DND-41 (cell line): ENCODE measurements around the gene RHOT2.

Experiments
- ATAC-seq: fragments of 200-7000 bp; cut with Tn5 transposase; 3 replicates; pipeline ENCODE4 v1.9.1; 2021; ENCODE audit warnings: low read depth; ENCODE audit not compliant: insufficient read depth
- DNase-seq: peaks from one replicate; pipeline ENCODE4 v3.0.0-alpha.2; 2020
- H2AFZ ChIP-seq: 2 replicates; pipeline ENCODE4 v1.6.0; 2012; ENCODE audit warnings: low read depth, low read length
- H3K27ac ChIP-seq: 2 replicates; pipeline ENCODE4 v1.5.1; 2012; ENCODE audit warnings: low read length, inconsistent platforms
- H3K27me3 ChIP-seq: fragments of 200-600 bp; sonication (generic); 2 replicates; pipeline ENCODE4 v1.6.0; 2012; ENCODE audit warnings: low read length, mild to moderate bottlenecking, inconsistent platforms; ENCODE audit not compliant: insufficient read depth, poor library complexity
- H3K36me3 ChIP-seq: 2 replicates; pipeline ENCODE4 v1.5.1; 2012; ENCODE audit warnings: low read length, inconsistent platforms; ENCODE audit not compliant: insufficient read depth
- H3K4me1 ChIP-seq: 2 replicates; pipeline ENCODE4 v1.5.1; 2012; ENCODE audit warnings: mild to moderate bottlenecking, low read length; ENCODE audit not compliant: insufficient read depth
- H3K4me2 ChIP-seq: 2 replicates; pipeline ENCODE4 v1.6.0; 2012; ENCODE audit warnings: mild to moderate bottlenecking, moderate library complexity, low read length, inconsistent platforms; ENCODE audit not compliant: insufficient read depth
- H3K4me3 ChIP-seq, 2 experiments: fragments of 200-600 bp in 1 of 2; shearing (Covaris generic) in 1 of 2; 2 replicates each; pipeline ENCODE4 v1.5.1; 2012 to 2016; ENCODE audit warnings: inconsistent platforms in 2 of 2, low read length in 2 of 2, mild to moderate bottlenecking in 2 of 2, low read depth in 1 of 2, moderate library complexity in 1 of 2
- H3K79me2 ChIP-seq: 2 replicates; pipeline ENCODE4 v1.6.0; 2012; ENCODE audit warnings: low read length, inconsistent platforms; ENCODE audit not compliant: insufficient read depth
- H3K9ac ChIP-seq: 2 replicates; pipeline ENCODE4 v1.6.0; 2012; ENCODE audit warnings: low read depth, mild to moderate bottlenecking, inconsistent platforms, low read length, moderate library complexity
- H3K9me3 ChIP-seq: 2 replicates; pipeline ENCODE4 v1.5.1; 2012; ENCODE audit warnings: low read length, moderate library complexity, mild to moderate bottlenecking, inconsistent platforms; ENCODE audit not compliant: insufficient read depth, severe bottlenecking
- H4K20me1 ChIP-seq: 2 replicates; pipeline ENCODE4 v1.6.0; 2012; ENCODE audit warnings: low read length; ENCODE audit not compliant: insufficient read depth
- EZH2 ChIP-seq: IDR thresholded peaks from 3 replicates; pipeline ENCODE4 v1.6.1; 2012; ENCODE audit warnings: borderline replicate concordance, low read depth, mild to moderate bottlenecking, moderate library complexity, low read length, inconsistent platforms; ENCODE audit not compliant: severe bottlenecking
- TF ChIP-seq, protein P1 (sequence below): IDR thresholded peaks from 2 replicates; pipeline ENCODE4 v1.5.1; 2012; ENCODE audit warnings: borderline replicate concordance, low read length, moderate library complexity, mild to moderate bottlenecking; ENCODE audit not compliant: poor library complexity, severe bottlenecking; ENCODE audit errors: extremely low read depth

The RHOT2 gene

DNA sequence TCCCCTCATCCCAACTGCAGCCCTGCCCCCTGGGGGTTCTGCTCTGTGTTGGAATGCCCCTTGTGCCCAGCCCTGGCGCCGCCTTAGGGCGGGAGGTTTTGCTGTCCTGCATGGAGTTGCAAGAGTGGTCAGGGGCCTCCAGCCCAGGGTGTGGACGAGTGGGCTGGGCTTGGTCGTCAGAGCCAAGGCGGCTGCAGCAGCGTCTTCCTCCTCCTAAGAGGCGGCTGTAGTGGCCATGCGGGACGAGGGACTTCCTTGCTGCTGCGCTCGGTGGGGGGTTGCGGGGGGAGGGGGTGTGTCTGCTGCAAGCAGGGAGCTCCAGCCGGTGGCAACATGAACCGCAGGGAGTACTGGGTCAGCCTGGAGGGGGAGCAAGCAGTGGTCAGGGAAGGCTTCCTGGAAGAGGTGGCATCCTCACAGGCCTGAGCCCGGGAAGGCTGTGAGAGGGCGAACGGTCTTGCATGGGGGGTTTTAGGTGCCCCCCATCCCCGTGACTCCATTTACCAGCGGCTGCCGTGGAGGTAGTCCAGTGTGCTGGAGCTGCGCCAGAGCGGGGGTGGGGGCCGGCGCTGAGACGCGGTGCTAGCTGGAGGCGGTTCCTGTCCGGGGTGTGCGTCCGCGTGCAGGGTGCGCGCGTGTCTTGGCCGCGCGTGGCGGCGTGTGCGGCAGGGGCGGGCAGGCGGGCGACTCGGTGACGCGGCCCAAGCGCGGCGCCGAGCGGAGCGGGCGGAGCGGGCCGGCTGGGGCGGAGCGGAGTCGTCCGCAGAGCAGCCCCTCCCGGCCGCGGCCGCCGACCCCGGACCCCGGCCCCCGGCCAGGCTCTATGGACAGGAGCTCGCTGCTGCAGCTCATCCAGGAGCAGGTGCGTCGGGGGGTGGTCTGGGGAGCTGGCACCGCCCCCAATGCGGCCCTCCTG lies 7.3 kb downstream of the RHOT2 start, which contains the start of gene RHBDL1:
Gene RHBDL1, plus strand, starts transcription at position 704 of the 916 bp plus-strand sequence. Its CDS starts 120 bp downstream, at position 824.
- ATAC-seq, result no peak
- Histone ChIP-seq H4K20me1 (peaks cover 53% of the 10 kb centered on the region), H3K79me2 (0 out of 2 replicates have a peak, but pooled peaks cover 8% of the 10 kb centered on the region), H2AFZ (no peak within 1 kb of the TSS), H3K9me3 (no peaks in the 10 kb centered on the region), H3K4me1 (peaks cover 16% of the 10 kb centered on the region), H3K36me3 (peaks cover 38% of the 10 kb centered on the region), H3K4me3 (no peak within 1 kb of the TSS), H3K27ac (no peak within 1 kb of the TSS), H3K4me2 (no peak within 1 kb of the TSS), H3K9ac (no peak within 1 kb of the TSS), H3K27me3 (no peaks in the 10 kb centered on the region)
- no peak for DNase-seq
- TF ChIP-seq, protein P1, sequence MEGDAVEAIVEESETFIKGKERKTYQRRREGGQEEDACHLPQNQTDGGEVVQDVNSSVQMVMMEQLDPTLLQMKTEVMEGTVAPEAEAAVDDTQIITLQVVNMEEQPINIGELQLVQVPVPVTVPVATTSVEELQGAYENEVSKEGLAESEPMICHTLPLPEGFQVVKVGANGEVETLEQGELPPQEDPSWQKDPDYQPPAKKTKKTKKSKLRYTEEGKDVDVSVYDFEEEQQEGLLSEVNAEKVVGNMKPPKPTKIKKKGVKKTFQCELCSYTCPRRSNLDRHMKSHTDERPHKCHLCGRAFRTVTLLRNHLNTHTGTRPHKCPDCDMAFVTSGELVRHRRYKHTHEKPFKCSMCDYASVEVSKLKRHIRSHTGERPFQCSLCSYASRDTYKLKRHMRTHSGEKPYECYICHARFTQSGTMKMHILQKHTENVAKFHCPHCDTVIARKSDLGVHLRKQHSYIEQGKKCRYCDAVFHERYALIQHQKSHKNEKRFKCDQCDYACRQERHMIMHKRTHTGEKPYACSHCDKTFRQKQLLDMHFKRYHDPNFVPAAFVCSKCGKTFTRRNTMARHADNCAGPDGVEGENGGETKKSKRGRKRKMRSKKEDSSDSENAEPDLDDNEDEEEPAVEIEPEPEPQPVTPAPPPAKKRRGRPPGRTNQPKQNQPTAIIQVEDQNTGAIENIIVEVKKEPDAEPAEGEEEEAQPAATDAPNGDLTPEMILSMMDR, result no peak
- TF ChIP-seq EZH2, result no peak

- ATAC-seq (no peak), DNase-seq (no peak)
- peaks cover 32% of the 10 kb centered on the region for H3K36me3 ChIP-seq
- H3K4me1 ChIP-seq, result peaks cover 17% of the 10 kb centered on the region
- H3K27me3 ChIP-seq, result no peaks in the 10 kb centered on the region
- no peaks in the 10 kb centered on the region for H3K9me3 ChIP-seq
- no peak overlapping the region for H2AFZ ChIP-seq
- no peak overlapping the region for H3K4me2 ChIP-seq
- H3K9ac ChIP-seq, result no peak overlapping the region
- H3K4me3 ChIP-seq, result no peak overlapping the region
- H3K79me2 ChIP-seq, result peaks cover 7% of the 10 kb centered on the region
- no peak overlapping the region for H3K27ac ChIP-seq
- peaks cover 54% of the 10 kb centered on the region for H4K20me1 ChIP-seq
- TF ChIP-seq, protein P1, result no peak
- TF ChIP-seq EZH2, result no peak
Measured at GRCh38 chr16:675884-676564, 8.1 kb downstream of the RHOT2 start.

DNA sequence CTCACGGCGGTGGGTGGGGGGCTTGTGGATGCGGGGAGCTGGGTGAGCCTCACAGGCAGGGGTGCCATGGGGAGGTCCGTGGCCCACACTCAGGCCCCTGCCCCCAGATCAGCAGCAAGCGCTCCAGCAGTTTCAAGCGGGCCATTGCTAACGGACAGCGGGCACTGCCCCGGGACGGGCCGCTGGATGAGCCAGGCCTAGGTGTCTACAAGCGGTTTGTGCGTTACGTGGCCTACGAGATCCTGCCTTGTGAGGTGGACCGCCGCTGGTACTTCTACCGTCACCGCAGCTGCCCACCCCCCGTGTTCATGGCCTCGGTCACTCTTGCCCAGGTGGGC lies 8.6 kb downstream of the RHOT2 start:
- no peaks in the 10 kb centered on the region for H3K27me3 ChIP-seq
- no peak overlapping the region for H3K4me3 ChIP-seq
- H2AFZ ChIP-seq, result no peak overlapping the region
- H3K9me3 ChIP-seq, result no peaks in the 10 kb centered on the region
- ATAC-seq (no peak), DNase-seq (no peak)
- peaks cover 54% of the 10 kb centered on the region for H4K20me1 ChIP-seq
- H3K79me2 ChIP-seq, result peaks cover 12% of the 10 kb centered on the region
- H3K4me1 ChIP-seq, result peaks cover 22% of the 10 kb centered on the region
- no peak for TF ChIP-seq EZH2
- TF ChIP-seq, protein P1, result no peak
- H3K36me3 ChIP-seq, result peaks cover 32% of the 10 kb centered on the region
- no peak overlapping the region for H3K27ac ChIP-seq
- no peak overlapping the region for H3K9ac ChIP-seq
- H3K4me2 ChIP-seq, result no peak overlapping the region
